ENCODE measurements around the gene WDR48. TPM values are rescaled to one million over a fixed set of nuclear protein-coding genes. Genes with fewer than 3 reads are reported as not detected.

The WDR48 gene
- total RNA-seq, 1 donor from 2014 or later: 30.9 TPM

DNA sequence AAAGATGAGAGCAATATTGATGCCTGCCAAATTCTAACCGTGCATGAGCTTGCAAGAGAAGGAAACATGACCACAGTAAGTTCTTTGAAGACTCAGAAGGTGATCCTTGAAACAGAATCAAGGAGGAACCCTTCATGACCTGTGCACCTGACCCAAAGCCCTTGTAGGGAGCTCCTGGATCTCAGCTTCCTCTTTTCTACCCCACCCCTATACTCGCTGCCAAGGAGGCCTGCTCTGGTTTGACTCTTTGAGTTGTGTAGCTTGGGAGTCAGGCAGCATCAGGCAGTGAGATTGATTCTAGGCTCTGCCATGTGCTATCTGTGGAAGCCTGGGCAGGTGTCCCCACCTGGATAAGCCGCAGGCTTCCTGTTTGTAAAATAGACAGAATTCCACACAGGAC lies 66.3 kb downstream of the WDR48 start:
- intact Hi-C loops (cut with micrococcal nuclease): no loop called here

DNA sequence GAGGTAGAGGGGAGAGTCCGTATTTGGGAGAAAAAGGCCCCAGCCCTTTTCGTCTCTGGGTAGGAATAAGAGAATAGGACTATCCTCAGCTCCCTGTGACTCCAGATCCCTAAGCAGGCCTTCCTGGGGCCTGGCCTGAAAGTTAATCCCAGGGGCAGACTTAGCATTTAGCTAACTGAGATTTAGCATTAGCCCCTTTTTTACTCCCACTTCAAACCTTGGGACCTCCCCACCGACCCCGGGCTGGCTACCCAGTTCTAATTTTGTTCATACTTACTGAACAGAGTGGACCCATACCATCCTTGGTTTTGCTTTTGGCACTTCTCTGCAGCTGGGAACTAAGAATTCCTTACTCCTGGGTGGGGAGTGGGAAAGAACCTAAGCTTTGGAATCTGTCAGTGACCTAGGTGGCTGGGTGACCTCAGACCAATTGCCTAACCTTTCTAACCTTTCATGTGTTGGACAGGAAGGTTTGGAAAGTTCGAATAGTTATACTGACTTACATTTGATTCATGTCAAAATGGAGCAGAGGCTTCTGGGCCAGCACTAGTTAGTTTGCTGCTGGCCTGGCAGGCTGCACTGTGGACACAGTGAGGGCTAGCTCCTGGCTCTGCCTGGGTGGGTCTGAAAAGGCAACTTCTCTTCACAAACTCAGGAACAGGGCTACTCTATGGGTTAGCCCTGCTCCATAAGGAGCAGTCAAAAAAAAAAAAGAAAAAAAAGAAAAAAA lies 67.3 kb downstream of the WDR48 start:
- intact Hi-C loops (cut with micrococcal nuclease): no loop called here

DNA sequence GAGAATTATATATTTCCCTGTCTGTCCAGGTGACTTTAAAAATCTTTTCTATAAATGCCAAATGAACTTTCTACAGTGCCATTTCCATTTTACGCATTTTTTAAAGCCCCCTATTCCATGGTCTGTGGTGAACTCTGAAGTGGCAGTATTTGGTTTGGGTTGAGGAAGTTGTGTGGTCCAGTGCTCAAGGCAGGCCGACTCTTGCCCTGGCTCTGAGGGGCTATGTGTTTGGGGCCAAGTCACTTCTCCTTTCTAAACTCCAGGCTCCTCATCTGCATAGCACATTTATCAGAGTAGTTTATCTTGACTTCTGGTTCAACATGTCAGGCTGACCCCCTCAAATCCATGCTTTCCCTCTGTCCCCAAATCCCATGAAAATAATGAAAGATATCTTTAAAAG lies 69.8 kb downstream of the WDR48 start:
- intact Hi-C loops (cut with micrococcal nuclease): no loop called here

DNA sequence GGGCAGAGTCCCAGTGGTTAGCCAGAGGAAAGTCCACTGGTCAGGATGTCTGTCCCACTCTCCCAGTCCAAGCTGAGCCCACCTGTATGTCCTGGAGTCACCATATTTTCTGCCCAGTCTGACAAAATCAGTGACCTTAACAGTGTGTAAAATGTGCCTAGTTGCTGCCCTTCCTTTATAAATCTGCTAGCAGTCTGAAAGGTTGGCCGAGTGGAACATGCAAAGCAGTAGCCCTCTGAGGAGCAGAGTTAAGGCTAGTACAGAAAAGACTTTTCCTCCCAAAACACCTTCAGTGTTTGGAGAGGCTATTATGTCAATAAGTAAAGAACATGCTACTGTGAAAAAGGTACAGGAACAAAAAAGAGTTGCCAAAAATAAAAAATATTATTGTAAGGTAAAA lies 71.0 kb downstream of the WDR48 start:
- intact Hi-C loops (cut with micrococcal nuclease): no loop called here

DNA sequence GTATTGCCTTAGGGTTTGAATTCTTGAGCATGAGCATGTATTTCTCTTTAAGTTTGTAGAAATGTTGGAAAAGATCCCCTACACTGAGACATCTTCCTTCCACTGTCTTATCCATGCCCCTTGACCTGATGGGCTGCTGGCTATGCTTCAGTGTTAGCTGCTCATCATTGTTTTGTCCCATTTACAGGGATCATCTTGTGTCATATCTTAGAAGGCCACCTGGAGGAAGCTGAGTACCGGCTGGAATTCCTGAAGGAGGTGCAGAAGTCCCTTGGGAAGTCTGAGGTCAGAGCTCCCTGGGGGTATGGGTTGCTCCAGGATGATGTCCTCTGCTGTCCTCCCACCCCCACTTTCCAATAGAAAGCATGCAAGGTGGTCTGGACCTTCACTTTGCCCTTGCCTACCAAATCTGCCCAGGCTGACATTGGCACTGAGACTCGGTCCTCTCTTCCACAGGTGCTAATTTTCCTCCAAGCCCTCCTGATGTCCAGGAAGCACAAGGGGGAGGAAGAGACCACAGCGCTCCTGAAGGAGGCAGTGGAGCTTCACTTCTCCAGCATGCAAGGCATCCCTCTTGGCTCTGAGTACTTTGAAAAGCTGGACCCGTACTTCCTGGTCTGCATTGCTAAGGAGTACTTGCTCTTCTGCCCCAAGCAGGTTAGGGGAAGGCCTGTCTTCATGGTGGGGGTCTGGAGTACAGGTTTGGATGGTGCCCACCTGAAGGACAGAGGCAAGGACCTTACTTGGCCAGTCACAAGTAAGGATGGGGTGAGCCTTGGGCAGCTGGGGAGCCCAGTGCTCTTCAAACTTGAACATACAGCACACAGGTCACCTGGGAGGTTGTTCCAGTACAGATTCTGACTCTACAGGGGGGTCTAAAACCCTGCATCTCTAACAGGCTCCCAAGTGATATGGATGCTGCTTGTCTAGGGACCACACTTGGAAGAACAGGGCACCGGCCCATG lies 73.3 kb downstream of the WDR48 start:
- intact Hi-C loops (cut with micrococcal nuclease): no loop called here

DNA sequence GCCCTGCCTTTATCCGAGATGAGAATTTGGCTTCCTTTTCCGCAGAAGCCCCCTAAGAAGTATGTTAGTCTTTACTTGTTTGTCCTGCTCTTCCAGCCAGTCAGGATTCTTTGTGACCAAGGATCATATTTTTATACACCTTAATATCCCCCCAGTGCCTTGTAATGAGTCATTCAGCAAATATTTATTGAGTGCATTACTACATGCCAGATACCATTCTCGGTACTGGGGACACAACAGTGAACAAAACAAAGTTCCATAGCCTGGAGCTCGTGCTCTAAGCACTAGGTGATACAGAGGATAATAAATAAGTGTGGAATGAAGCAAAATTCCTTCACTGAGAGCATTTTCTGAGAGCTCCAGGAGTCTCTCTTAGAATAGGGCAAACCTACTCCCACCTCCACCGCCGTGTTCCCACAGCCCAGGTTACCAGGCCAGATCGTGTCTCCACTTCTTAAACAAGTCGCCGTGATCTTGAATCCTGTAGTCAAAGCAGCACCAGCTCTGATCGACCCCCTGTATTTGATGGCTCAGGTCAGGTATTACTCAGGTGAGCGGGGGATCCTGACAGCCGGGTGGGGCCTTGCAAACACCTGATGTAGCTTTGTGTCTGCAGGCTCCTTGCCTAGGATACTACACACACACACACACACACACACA lies 74.2 kb downstream of the WDR48 start:
- intact Hi-C loops (cut with micrococcal nuclease): no loop called here

DNA sequence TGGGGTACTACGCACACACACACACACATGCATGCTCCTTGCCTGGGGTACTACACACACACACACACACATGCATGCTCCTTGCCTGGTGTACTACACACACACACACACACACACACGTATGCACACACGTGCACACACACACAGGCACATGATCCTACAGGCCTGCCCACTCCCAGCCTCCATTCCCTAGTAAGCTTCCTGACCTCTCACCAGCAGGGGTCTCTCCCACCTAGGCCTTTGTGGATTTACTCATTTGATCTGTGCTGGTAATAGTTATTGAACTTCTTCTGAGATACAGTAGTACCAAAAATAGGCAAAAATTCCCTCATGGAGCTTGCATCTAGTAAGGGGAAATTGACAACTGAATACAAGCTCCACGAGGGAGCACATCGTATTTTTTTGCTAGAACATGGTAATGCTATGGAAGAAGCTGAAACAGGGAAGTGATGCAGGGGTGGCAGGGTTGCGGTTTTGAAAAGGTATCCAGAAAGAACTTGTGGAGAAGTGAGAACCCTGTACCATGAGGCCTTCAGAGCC lies 74.8 kb downstream of the WDR48 start:
- intact Hi-C loops (cut with micrococcal nuclease): no loop called here

DNA sequence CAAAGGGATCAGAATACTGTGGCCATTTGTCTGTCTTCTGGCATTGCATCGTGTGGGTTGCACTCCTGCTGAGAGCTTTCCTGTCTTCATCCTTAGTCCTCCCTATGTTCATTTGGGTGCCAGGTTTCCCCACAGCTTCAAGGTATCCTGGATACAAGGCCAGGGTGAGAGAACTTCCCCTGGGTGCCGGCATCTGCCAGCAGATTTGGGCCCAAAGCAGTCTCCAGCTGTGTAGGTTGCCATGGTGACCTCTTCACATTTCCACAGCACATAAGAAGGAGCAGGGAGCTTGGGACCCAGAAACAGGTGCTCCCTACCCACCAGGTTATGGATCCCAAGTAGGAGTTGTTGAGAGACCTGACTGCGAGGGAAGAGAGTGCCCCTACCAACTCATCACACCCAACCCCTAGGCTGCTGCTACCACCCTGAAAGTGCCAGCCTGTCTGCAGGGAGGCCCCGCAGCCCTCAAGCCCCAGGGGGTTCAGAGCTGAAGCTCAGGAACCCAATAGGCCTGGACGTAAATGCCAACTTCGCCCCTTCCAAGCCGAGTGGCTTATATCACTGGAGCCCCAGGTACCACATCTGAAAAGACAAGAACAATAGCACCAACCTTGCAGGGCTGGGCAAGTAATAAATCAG lies 75.6 kb downstream of the WDR48 start:
- intact Hi-C loops (cut with micrococcal nuclease): no loop called here

DNA sequence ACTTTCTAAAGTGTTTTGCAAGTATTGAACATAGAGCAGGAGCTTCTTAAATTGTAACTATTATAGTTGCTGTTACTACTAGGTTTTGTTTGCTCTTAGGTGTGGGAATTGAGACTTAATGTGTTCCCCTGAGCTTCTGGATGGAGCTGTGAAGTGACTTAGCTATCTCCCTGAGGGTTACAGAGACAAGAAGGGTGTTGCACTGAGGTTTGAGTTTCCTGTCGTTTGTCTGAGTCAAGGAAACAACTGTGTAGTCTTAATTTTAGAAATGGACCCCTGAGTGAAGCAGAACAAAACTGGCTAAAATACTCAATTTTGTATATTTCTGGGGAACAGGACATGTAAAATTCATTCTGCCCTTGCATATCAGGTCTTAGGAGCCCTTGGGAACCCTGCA lies 76.1 kb downstream of the WDR48 start:
- intact Hi-C loops (cut with micrococcal nuclease): no loop called here

DNA sequence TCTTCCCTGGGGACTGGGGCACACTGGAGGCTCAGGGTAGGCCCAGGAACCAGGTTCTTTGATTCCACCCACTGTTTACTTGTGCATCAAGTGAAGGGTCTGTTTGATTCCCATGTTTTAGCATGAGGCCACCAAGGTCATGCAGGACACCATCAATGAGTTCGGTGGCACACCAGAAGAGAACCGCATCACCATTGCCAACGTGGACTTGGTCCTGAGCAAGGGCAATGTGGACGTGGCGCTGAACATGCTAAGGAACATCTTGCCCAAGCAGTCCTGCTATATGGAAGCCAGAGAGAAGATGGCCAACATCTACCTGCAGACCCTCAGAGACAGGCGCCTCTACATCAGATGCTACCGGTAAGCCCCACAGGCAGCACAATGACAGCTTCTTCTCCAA lies 77.1 kb downstream of the WDR48 start:
- intact Hi-C loops (cut with micrococcal nuclease): no loop called here

DNA sequence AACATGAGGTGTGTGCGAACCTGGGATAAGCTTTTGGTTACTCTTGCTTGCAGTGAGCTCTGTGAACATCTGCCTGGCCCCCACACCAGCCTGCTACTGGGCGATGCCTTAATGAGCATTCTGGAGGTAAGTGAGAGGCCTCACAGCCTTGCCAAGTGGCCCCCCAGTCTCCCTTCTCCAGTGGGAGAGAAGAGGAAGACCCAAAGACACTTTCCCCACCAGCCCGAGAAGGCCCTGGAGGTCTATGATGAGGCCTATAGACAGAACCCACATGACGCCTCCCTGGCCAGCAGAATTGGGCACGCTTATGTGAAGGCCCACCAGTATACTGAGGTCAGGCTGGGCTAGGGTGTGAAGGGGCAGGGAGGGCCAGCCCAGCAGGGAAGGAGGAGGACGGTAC lies 78.2 kb downstream of the WDR48 start:
- intact Hi-C loops (cut with micrococcal nuclease): no loop called here

DNA sequence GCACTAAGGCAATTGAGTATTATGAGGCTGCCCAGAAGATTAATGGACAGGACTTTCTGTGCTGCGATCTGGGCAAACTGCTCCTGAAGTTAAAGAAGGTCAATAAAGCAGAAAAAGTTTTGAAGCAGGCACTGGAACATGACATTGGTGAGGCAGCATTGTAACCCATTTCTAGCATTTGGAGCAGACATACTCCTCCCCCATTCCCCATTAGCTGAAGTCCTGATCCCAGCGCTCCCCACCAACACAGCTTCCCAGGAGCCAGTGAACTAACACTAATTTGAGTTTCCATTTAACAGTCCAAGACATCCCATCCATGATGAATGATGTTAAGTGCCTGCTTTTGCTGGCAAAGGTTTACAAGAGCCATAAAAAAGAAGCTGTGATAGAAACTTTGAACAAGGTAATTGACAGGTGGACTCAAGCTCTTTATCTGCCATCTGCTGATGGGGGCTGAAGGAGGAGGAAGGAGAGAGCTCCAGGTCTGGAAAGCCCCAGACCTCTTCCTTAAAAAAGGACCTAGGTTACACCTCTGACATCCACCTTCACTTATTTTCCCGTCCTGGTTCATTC lies 79.0 kb downstream of the WDR48 start:
- intact Hi-C loops (cut with micrococcal nuclease): no loop called here

DNA sequence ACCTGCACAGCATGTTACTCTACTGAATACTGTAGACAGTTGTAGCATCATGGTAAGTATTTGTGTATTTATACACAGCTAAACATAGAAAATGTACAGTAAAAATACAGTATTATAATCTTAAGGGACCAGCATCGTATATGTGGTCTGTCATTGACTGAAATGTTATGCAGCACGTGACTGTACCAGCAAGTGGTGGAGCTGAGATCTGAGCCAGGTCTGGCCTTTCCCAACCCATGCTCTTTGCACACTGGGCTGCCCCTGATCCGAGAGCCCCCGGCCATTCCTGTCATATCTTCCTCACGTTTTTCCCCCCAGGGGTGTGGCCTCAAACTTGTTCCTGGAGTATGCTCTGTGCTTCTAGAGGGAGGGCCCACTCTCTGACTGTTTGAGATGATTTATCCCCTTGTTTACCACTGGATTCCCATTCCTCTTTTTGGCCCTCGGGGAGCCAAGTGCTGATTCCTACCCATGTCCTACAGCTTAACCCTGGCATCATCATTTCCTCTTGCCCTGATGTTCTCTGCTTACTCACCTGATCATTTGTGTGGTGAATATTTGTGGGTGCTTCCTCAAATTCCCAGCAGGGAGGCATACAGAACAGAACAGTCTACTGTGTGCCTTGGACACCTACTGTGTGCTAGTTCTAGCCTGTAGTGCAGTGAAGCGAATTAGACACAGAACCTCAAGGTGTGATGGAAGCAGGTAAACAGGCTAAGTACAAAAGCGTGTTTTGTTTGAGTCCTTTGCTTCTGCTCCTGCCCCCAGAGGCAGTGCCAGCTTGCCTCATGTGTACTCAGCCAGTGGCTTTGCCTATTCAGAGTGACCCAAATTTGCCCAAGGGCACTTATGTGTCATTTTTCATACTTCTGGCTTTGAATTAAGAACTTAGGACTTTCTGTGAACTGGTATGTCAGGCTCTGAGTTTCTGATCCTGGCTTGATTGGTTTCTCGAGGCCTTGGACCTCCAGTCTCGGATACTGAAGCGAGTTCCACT lies 80.6 kb downstream of the WDR48 start:
- intact Hi-C loops (cut with micrococcal nuclease): no loop called here

DNA sequence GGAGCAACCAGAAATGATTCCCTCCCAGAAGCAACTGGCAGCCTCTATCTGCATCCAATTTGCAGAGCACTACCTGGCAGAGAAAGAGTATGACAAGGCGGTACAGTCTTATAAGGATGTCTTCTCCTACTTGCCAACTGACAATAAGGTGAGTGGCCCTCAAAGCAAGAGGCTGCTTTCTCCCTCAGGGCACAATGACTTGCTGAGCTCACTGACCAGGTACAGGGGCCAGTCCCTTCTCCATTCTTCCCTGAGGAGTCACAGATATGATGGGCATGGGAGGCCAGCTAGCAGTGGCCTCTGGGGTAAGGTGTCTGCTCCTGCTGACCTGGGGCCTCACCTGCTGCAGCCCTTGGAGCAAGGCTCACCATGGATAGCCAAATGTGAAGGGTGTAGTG lies 81.3 kb downstream of the WDR48 start:
- intact Hi-C loops (cut with micrococcal nuclease): no loop called here

DNA sequence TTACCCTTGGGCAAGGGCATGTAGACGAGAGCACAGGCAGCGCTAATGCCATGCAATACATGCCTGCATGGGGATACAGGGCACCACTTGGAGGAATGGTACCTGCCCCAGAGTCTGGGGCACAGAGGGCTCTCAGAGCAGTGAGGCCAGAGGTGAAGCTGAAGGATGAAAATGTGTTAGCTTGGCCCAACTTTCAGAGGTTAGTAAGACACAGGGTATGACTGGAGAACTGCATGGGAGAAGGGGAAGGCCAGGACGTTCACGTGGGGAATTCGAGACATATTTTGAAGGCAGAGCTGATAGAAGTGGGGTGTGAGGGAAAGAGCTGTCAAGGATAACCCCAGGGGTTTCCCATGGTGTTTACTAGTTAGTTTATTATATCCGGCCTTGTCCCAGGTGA lies 82.0 kb downstream of the WDR48 start:
- intact Hi-C loops (cut with micrococcal nuclease): no loop called here

DNA sequence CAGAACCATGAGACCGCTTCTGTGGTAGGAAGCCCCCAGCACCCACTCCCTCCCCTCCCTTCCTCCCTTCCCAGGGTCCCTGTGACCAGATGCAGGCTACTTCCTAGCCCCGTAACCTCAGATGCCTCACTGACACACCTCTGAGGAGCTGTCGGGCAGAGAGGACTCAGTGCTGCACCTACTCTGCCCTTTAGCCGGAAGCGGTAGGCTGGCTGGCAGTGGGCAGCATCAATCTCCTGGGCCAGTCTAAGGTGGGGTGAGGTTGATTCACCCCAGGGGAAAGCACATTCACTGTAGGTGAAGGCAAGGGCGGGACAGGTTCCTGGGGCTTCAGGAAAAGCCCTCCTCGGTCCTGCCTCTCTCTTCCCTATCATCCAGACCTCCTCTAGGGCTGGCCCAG lies 82.5 kb downstream of the WDR48 start:
- intact Hi-C loops (cut with micrococcal nuclease): no loop called here

DNA sequence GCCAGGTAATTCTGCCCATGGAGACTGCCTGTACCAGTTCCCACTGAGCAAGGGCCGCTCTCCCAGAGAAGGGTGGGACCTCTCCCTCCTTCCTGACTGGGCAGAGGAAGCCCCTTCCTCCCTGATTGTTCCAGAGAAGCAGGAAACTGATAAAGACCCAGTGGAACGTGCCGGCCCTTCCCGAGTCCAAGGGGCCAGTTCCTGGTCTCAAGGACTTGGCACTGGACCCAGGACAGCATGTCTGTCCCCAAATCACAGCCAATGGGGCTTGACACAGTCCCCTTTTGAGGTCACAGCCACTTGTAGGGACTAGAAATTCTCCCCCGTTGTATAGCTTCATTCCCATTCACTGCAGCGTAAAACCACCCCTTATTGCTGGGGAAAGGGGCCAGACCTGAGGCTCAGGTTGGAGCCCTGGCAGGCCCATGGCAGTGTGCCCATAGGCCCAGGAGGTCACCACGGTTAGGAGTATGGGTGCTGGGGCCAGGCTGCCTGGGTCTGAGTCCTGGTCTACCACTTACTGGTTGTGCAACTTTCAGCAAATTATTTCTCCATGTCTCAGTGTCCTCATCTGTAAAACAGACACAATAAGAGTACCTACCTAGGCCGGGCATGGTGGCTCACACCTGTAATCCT lies 83.5 kb downstream of the WDR48 start:
- intact Hi-C loops (cut with micrococcal nuclease): no loop called here

DNA sequence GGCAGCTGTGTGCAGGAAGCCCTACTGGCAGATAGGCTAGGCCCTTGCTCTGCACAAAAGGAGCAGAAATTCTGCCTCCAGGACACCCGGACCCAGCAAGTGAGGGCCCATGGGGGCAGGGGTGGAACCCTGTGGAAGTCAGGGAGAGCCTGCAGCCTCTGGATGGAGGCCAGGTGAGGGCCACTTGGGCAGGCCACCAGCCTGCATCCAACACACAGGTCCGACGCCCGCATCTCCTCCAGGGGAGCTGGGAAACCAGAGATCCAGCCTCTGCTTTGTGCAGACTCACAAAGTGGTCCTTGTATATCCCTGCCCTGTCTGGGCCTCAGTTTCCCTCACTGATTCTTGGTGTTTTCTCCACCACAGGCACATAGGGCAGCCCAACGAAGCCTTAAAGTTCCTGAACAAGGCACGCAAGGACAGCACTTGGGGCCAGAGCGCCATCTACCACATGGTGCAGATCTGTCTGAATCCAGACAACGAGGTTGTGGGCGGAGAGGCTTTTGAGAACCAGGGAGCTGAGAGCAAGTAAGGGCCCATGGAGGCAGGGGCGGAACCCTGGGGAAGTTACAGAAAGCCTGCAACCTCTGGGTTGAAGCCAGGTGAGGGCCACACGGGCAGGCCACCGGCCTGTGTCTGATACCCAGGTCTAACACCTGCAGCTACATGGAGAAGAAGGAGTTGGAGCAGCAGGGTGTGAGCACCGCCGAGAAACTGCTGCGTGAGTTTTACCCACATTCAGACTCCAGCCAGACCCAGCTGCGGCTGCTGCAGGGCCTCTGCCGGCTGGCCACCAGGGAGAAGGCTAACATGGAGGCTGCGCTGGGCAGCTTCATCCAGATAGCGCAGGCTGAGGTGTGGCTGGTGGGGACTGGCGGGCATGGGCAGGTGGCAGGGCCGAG lies 85.0 kb downstream of the WDR48 start:
- intact Hi-C loops (cut with micrococcal nuclease): no loop called here

All from T-helper 2 cell treated with Interferon-gamma antibody and Interleukin-4, amounts not matched to agents 100 ng/mL and 5 ng/mL, for 36 hours (primary cell).